GM15510 (cell line): ENCODE results near the gene CAMK4.

Experiments used
- POLR2A ChIP-seq: IDR thresholded peaks from 3 replicates; pipeline ENCODE4 v1.6.1; 2011; ENCODE audit warnings: borderline replicate concordance; ENCODE audit not compliant: insufficient read length; ENCODE audit errors: extremely low read depth

The CAMK4 gene

DNA sequence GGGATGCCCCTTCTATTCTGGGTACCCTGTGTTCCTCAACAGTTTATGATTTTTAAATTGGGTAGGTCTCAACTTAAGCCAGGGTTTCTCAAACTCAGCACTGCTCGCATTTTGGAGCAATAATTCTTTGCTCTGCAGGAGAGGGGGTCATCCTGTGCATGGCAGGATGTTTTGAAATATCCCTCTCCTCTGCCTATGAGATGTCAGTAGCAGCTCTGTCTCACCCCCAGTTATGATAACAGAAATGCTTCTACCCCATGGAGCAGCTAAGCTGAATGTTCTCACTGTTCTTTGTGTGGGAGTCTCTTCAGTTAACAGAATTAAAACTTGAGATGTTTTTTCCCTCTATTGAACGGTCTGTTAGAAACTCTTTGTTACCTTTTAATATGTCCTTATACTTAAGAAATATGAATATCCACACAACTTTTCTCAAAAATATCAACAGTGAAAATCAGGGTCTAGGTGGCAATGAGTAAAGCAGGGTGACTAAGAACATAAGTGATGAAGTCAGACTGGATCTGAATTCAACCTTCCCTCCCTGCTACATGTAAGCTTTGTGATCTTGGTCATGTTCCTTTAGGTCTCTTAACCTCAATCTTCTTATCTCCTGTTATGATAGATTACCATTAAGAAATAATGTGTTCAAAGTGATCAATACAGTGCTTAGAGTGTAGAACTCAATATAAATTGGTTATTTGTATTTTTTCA is 89.0 kb downstream of the CAMK4 start:
- no peak for TF ChIP-seq POLR2A

DNA sequence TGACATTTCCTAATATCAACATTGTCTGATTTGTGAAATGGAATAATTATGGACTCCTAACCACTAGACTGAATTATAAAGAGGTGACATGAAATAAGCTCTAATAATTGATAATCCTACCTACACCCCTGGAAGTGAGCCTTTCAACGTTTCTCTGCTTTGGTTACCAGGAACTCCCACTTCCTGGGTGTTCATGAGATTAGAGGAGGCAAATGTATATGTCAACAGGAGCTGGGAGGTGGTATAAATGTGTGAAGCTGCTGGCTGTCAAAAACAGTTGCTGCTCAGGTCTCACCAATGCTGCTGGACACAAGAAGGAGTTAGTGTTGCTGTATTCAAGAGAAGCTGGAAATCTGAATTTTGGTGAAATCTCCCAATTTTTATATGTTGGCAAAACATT is 96.8 kb downstream of the CAMK4 start:
- no peak for TF ChIP-seq POLR2A

DNA sequence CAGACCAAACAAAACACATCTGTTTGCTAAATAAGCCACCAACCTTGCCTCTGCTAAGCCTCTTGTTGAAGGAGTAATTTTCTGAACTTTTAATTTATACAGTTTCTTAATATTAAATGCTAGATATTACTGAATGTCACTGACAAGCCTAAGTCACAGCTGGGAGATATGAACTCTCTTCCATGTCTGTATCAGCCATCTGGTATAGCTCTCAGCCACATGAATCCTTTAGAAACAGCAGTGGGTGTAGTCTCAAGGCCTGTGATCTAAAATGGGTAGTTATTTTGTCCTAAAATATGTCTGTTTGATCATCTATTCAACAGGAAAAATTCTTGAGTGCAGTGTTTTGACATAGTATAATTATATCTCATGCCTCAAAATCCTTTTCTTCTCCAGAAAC is 97.2 kb downstream of the CAMK4 start:
- no peak for TF ChIP-seq POLR2A

DNA sequence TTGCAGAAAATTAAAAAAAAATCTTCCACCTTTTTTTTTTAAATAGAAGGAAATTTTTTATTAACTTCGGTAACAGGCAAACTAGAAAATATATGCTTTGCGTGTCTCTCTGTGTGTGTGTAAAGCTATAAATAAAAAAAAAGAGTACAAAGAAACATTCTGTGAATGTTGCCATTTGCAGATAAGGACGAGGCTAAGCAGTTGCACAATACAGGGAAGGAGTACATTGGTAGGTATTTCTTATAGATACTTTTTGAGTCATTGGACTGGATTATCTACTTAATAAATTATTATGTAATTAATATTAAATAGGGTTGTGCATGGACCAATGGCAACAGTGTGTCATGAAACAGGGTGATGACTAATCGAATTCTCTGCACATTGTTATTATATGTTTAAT is 102.4 kb downstream of the CAMK4 start:
- no peak for TF ChIP-seq POLR2A

DNA sequence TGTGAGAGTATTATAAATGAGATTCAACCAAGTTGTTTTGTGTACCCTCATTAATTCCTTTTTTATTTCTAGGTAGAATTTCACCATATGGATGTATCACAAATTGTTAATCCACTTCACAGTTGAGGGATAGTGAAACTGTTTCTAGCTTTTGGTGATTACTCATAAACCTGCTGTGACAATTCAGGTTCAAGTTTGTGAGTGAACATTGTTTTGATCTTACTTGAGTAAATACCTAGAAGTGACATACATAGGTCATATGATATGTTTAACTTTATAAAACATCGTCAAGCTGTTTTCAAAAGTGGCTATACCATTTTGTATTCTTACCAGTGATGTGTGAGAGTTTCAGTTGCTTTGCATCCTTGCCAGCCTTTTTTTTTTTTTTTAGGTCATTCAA is 112.9 kb downstream of the CAMK4 start:
- no peak for TF ChIP-seq POLR2A

DNA sequence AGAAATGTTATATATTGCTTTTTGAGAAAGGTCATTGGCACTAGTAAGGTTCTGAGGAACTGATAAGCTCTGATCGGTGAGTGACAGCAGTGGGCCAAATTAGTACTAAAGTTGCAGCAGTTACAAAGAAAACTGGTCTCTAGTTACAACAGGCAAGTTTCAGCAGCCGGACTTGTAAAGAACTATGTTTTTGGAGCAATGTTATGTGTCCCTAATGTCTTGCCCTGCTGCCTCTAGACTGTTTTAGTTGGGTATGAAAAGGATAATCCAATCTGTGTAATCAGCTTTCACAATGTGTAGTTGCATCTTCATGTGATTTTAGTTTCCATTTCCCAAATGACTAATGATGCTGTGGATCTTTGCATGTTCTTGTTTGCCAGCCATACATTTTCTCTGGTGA is 113.5 kb downstream of the CAMK4 start:
- no peak for TF ChIP-seq POLR2A

DNA sequence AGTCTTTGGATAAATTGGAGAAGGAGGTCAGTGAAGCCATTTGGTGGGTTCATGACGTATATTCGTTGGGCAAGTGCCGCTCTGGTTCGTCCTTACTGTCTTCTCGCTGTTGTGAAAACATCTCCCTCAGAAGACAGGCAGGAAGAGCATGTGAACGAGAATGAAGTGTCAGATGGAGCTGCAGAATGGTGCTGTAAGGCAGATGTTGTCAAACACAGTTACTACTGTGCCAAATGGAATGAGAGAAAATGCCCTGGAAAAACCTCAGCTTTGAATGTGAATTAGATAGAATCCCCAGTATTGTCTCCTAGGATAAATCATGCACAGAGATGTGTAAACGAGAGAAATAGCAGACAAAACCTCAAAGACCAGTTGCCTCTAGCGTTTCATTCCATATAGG is 121.5 kb downstream of the CAMK4 start:
- TF ChIP-seq POLR2A, result no peak

DNA sequence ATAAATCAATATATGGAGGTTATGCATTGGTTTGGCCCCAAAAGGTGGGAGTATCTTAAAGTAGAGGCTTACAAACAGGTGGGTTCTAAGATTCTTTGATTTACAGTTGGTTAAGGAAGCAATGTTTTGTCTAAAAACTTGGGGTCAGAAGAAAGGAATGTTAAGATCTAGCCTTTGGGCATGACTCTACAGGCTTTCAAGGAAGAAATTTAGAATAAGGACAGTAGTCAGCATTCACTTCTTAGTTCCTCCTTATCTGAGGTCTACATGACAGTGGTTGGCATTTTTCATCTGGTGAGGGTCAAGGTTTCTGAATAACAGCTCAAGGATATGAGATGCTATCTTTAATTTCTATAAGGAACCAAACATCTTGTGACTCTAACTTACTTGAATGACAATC is 122.8 kb downstream of the CAMK4 start:
- no peak for TF ChIP-seq POLR2A

DNA sequence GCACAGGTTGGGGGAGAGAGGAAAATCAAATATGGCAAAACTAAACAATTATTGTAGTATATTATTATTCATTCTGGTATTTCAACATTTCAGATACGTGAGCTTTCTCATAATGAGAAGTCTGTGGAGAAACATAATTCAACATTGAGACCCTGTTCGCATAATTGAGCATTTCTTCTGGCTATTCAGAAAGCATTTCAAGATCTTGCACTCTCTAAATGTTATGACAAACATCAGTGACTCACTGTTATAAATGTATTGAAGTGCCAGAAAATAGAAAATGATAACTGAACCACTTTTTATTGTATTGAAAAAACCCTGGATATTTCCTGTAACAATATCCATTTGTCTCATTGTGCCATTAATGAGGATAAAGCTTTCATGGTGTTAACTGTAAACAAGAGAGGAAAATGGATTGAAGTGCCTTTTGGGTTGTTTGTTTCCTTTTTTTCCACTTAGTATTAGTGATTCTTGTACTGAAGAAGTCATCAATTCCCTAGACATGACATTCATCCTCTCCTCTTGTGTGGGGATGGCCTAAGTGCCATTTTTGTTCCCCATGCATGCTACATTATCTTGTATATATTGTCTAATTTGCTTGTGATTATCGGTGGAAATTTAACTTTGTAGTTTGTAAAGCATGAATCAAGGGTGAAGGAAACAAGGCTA is 124.6 kb downstream of the CAMK4 start:
- TF ChIP-seq POLR2A, result no peak

DNA sequence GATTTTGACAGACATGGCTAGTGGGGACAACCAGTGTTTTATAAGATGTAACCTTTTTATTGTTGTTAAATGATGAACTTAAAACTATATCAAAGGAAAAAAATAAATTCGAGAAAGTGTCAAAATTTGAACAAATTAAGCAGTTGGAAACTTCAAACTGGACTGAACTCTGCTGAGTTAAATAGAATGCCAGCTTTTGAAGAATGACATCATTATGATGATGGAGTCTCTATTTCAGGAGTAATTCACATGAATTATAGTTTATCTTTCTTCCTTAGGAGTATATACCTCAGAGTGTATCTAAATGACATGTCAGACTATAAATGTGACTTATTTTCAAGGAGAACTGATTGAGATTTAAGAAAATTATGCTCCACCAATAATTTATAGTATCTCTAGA is 125.2 kb downstream of the CAMK4 start:
- TF ChIP-seq POLR2A, result no peak

DNA sequence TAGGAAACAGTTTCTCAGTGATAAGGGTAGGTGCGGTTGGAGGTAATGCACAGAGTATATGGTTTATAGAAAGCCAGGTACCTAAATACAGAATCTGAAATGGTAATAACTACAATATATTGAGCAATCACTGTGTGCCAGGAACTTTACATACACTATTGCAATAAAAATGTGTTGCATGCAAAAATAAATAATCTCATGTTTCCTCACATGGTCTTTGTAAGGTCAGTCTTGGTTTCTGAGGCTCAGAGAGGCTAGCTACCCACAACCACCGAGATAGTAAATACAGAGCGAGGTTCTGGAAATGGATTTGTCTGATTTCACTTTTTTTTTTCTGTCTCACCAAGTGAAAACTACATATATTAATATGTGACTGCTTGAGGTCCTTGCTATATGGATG is 128.9 kb downstream of the CAMK4 start:
- TF ChIP-seq POLR2A, result no peak

DNA sequence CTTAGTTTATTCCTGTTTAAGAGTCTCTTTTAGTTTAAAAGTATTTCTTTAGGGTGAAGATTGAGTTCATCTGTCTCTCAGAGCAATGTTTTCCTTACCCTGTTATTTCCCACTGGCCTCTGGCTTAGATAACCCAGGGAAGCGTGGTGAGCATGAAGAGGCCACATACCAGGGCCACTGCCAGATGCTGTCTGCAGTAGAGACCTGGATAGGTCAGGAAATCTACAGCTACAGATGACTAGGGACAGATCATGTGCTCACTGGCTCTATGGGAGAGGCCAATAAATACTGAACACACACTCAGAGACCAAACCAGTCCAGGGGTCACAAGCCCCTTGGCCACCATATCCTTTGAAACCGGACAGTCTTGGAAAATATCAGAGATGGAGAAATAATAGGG is 136.0 kb downstream of the CAMK4 start:
- TF ChIP-seq POLR2A, result no peak

DNA sequence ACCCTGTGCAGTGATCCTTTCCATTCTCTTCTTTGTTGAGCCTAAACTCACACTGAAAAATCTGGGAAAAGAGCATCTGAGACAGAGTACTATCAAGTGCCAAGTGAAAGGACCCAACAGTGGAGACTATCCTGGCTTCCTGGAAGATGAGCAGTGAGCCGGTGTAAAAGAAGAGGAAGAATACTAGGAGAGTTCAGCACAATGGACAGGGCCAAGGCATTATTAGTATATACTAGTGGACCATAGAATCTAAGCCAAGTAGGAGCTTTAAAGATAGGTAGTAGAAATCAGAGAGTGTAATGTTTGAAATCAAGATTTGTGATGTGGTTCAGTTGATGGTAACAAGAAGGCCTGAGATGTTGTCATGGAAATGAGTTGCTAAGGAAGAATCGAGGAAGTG is 140.8 kb downstream of the CAMK4 start:
- no peak for TF ChIP-seq POLR2A

DNA sequence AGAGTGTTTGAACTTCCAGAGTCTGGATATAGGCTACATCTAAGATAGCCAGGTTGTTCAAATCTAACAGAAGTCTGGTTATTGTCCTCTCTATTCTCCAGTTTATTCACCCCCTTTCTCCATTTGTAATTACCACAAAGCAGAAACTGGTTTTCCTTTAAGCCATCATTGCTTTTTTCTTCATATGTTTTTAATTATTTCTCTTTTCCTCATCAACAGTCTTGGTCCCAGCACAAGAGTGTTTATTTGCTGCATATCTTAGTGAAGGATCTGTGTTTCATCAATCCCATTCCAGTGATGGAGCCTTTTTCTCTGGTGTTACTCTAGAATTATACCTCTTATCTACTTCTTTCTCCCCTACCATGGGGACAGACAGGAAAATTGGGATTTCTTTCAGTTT is 142.2 kb downstream of the CAMK4 start:
- no peak for TF ChIP-seq POLR2A

DNA sequence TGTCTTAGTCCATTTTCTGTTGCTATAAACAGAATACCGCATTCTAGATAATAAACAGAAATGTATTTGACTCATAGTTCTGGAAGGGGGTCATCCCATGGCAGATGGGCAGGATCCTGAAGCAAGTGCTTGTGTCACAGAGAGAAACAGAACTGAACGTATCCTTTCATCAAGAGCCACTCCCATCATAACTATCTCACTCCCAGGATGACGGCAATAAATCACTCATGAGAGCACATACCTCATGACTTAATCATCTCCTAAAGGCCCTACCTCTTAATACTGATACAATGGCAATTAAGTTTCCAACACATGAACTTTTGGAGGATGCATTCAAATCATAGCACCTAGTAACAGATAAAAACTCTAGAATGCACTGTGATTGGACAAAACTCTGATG is 142.9 kb downstream of the CAMK4 start:
- no peak for TF ChIP-seq POLR2A

DNA sequence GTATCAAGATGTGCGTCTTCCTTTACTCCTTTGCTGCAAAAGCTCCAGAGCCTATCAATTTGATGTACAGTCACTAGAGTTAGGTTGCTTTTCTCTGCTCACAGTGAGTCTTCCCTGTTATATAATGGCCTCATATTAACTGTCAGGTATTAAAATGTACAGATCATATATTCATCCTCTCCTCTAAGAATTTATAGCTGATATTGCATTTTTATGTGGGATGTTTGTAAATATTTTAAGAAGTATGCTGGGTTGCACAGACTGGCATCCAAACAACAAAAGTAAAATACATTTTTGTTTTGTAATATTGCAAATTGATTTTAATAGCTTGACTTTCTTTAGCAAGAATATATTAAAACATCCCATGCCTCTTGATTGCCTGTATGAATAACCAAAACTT is 148.6 kb downstream of the CAMK4 start:
- no peak for TF ChIP-seq POLR2A

DNA sequence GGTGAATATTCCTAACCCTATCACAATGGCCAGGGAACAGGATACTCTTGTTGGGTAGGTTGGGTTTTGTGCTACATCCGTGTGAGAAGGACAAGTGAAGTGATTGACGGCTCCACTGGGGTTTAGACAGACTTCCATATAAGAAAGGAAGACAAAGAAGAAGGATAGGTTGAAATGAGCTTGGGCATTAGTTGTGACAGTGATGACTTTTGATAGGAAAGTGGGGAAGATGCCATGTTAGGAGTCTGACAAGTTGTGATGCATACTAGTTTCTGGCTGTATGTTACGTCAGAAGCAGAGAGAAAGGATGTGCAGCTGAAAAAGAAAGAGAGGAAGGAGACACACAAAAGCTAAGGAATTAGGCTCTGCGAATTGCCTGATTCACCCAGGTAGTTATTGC is 150.2 kb downstream of the CAMK4 start:
- TF ChIP-seq POLR2A, result no peak

DNA sequence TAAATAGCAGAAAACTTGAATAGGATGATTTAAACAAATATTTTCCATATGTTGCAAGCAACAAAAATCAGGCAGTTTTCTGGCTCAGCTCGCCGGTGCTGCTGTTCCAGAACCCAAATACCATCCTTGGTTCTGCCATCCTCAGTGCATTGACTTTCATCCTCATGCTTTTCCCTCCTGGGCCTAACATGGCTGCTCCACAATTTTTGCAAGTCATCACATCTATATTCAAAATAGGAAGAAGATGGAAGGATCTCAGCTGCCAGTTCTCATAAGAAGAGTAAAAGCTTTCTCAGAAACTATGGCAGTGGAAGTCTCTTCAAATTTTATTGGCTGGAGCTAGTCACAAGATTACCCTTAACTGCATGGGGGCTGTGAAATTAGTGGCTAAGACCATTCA is 151.5 kb downstream of the CAMK4 start:
- no peak for TF ChIP-seq POLR2A

DNA sequence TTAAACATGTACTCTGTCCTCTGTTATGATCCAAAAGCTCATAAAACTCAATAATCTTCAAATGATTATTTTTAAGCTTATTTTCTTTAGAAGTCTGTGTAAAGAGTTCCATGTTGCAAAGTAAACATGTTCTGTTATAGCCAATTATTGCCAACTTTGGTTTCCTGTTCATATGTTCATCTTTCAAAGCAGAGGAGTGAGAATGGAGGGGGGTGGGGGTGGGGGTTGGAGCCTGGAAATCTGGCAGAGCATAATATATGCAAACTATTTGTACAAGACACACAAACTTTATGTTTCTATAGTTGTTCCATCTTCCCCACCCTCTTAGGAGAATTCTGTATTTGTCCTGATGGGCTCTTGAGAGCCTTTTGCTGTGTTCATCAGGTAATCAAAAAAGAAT is 153.1 kb downstream of the CAMK4 start:
- TF ChIP-seq POLR2A, result no peak
